ENCODE data around the gene AGK. TPM values are rescaled to one million over a fixed set of nuclear protein-coding genes. Genes with fewer than 3 reads are reported as not detected.

AGK gene
- total and polyA plus RNA-seq, 2 experiments from 2014 or later = 21.9 to 37.9 TPM

DNA sequence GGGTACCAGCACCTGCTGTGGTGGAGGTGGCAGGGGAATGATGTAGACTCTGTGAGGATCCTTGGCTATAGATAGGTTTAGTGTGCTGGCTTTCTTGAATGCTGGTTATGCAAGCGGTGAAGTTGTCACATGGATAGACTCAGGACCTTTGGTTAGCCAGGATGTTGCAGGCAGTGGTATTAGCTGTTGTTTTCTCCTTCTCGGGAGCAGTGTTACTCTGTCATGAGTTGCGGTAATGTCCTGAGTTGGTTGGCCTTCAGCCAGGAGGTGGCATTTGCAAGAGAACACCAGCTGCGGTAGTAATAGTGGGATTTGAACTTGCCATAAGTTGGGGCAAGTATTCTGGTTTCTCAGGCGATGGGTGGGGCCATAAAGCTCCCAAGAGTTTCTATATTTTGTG is 10.8 kb downstream of the AGK start:
- Histone ChIP-seq H3F3A (replicated peaks; ENCODE audit: low read depth) (no peaks in the 10 kb centered on the region), H3K9me2 (ENCODE audit: insufficient read depth) (0 out of 2 replicates have a peak, but pooled peaks cover 3% of the 10 kb centered on the region), H3K79me2 (replicated peaks; ENCODE audit: insufficient read depth) (0 out of 2 replicates have a peak, but pooled peaks cover 3% of the 10 kb centered on the region), H3K4me3 (no peak overlapping the region), H3K4me2 (no peak overlapping the region), H4K20me1 (replicated peaks; ENCODE audit: insufficient read depth) (no peaks in the 10 kb centered on the region), H2AFZ (no peak overlapping the region), H3K4me1 (ENCODE audit: insufficient read depth) (peaks cover 4% of the 10 kb centered on the region; the same call in 1 of the 2 replicates), H3K27me3 (ENCODE audit: insufficient read depth) (no peaks in the 10 kb centered on the region), H3K36me3 (ENCODE audit: insufficient read depth) (peaks cover 5% of the 10 kb centered on the region), H3K27ac (ENCODE audit: low read depth) (no peak overlapping the region)
- peaks cover 2% of the 10 kb centered on the region for H3K27me3 Mint-ChIP-seq (ENCODE audit: insufficient read depth, low read depth, poor library complexity)
- H3K27ac Mint-ChIP-seq = no peak overlapping the region
- H3K4me3 Mint-ChIP-seq = no peak overlapping the region
- DNase-seq (ENCODE audit: low spot score) (no peak), ATAC-seq (no peak)
- H3K9me3 Mint-ChIP-seq = peaks cover 7% of the 10 kb centered on the region; the same call in 1 of the 3 replicates
- no peak for TF ChIP-seq CREB1 (CRISPR knock-in tag; IDR thresholded peaks at IDR 0.05; ENCODE audit: low read depth)
- TF ChIP-seq ZNF114 (CRISPR knock-in tag; IDR thresholded peaks at IDR 0.05) = no peak
- TF ChIP-seq, protein P1, sequence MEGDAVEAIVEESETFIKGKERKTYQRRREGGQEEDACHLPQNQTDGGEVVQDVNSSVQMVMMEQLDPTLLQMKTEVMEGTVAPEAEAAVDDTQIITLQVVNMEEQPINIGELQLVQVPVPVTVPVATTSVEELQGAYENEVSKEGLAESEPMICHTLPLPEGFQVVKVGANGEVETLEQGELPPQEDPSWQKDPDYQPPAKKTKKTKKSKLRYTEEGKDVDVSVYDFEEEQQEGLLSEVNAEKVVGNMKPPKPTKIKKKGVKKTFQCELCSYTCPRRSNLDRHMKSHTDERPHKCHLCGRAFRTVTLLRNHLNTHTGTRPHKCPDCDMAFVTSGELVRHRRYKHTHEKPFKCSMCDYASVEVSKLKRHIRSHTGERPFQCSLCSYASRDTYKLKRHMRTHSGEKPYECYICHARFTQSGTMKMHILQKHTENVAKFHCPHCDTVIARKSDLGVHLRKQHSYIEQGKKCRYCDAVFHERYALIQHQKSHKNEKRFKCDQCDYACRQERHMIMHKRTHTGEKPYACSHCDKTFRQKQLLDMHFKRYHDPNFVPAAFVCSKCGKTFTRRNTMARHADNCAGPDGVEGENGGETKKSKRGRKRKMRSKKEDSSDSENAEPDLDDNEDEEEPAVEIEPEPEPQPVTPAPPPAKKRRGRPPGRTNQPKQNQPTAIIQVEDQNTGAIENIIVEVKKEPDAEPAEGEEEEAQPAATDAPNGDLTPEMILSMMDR (conservative IDR thresholded peaks at IDR 0.05; ENCODE audit: low read depth in 2 of 2) = no peak
- TF ChIP-seq EZH2 (IDR thresholded peaks at IDR 0.05; ENCODE audit: low read depth, unreplicated experiment) = no peak
- TF ChIP-seq EZH2phosphoT487 (IDR thresholded peaks at IDR 0.05; ENCODE audit: unreplicated experiment) = no peak
- TF ChIP-seq, protein P2, sequence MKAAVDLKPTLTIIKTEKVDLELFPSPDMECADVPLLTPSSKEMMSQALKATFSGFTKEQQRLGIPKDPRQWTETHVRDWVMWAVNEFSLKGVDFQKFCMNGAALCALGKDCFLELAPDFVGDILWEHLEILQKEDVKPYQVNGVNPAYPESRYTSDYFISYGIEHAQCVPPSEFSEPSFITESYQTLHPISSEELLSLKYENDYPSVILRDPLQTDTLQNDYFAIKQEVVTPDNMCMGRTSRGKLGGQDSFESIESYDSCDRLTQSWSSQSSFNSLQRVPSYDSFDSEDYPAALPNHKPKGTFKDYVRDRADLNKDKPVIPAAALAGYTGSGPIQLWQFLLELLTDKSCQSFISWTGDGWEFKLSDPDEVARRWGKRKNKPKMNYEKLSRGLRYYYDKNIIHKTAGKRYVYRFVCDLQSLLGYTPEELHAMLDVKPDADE (IDR thresholded peaks at IDR 0.05) = no peak
- TF ChIP-seq NANOG (IDR thresholded peaks at IDR 0.05; ENCODE audit: borderline replicate concordance) = no peak
- no peak for TF ChIP-seq STAT1 (IDR thresholded peaks at IDR 0.05; ENCODE audit: unreplicated experiment)
- no peak for TF ChIP-seq ZNF331 (CRISPR knock-in tag; IDR thresholded peaks at IDR 0.05; ENCODE audit: low read depth)
- peaks cover 79% of the 10 kb centered on the region for H3K36me3 Mint-ChIP-seq (ENCODE audit: low read depth)
- H3K4me1 Mint-ChIP-seq = peaks cover 25% of the 10 kb centered on the region

DNA sequence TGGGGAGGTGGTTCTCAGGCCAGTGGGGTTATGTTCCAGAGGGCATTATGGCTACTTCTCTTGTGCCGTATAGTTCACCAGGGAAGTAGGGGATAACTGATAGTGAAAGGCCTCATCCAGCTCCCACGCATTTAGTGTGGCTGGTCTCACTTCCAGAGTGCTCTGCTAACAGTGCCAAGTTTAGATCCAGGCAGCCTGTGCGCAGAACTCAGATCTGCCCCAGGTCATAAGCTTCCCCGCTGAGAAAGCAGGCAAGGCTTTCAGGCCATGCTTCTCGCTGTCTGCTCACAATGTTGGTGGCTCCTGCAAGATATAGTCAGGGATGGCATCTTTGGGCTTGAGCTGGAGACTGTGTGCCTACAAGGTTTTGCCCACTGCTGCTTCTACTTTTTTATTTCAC is 11.3 kb downstream of the AGK start:
- H4K20me1 ChIP-seq (replicated peaks; ENCODE audit: insufficient read depth) = no peaks in the 10 kb centered on the region
- ATAC-seq = no peak
- no peak for TF ChIP-seq ZNF114 (CRISPR knock-in tag; IDR thresholded peaks at IDR 0.05)
- TF ChIP-seq, protein P3, sequence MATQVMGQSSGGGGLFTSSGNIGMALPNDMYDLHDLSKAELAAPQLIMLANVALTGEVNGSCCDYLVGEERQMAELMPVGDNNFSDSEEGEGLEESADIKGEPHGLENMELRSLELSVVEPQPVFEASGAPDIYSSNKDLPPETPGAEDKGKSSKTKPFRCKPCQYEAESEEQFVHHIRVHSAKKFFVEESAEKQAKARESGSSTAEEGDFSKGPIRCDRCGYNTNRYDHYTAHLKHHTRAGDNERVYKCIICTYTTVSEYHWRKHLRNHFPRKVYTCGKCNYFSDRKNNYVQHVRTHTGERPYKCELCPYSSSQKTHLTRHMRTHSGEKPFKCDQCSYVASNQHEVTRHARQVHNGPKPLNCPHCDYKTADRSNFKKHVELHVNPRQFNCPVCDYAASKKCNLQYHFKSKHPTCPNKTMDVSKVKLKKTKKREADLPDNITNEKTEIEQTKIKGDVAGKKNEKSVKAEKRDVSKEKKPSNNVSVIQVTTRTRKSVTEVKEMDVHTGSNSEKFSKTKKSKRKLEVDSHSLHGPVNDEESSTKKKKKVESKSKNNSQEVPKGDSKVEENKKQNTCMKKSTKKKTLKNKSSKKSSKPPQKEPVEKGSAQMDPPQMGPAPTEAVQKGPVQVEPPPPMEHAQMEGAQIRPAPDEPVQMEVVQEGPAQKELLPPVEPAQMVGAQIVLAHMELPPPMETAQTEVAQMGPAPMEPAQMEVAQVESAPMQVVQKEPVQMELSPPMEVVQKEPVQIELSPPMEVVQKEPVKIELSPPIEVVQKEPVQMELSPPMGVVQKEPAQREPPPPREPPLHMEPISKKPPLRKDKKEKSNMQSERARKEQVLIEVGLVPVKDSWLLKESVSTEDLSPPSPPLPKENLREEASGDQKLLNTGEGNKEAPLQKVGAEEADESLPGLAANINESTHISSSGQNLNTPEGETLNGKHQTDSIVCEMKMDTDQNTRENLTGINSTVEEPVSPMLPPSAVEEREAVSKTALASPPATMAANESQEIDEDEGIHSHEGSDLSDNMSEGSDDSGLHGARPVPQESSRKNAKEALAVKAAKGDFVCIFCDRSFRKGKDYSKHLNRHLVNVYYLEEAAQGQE (IDR thresholded peaks at IDR 0.05; ENCODE audit: unreplicated experiment) = no peak
- TF ChIP-seq STAT1 (IDR thresholded peaks at IDR 0.05; ENCODE audit: unreplicated experiment) = no peak

More for the DNA sequence above, 11.3 kb downstream of the AGK start:
- Histone ChIP-seq H3K9me2 (ENCODE audit: insufficient read depth) (0 out of 2 replicates have a peak, but pooled peaks cover 3% of the 10 kb centered on the region), H3K4me3 (no peak overlapping the region), H2AFZ (no peak overlapping the region), H3K4me1 (ENCODE audit: insufficient read depth) (peaks cover 3% of the 10 kb centered on the region; the same call in 1 of the 2 replicates), H3F3A (replicated peaks; ENCODE audit: low read depth) (no peaks in the 10 kb centered on the region), H3K36me3 (ENCODE audit: insufficient read depth) (peaks cover 4% of the 10 kb centered on the region), H3K27ac (ENCODE audit: low read depth) (no peak overlapping the region), H3K4me2 (no peak overlapping the region), H3K27me3 (ENCODE audit: insufficient read depth) (no peaks in the 10 kb centered on the region), H3K79me2 (replicated peaks; ENCODE audit: insufficient read depth) (0 out of 2 replicates have a peak, but pooled peaks cover 3% of the 10 kb centered on the region)
- H3K4me3 Mint-ChIP-seq = no peak overlapping the region
- peaks cover 7% of the 10 kb centered on the region; the same call in 1 of the 3 replicates for H3K9me3 Mint-ChIP-seq
- H3K4me1 Mint-ChIP-seq = peaks cover 27% of the 10 kb centered on the region
- no peak for DNase-seq (ENCODE audit: low spot score)
- no peak overlapping the region for H3K27ac Mint-ChIP-seq
- peaks cover 75% of the 10 kb centered on the region for H3K36me3 Mint-ChIP-seq (ENCODE audit: low read depth)
- peaks cover 2% of the 10 kb centered on the region for H3K27me3 Mint-ChIP-seq (ENCODE audit: insufficient read depth, low read depth, poor library complexity)
